NCI-H2171 treated with DMSO at 0.1 percent for 48 hours (cell line): ENCODE results near the gene MYL1.

Experiments
- DNase-seq: peaks from one replicate; lab custom pipeline; 2025; lab: John Stamatoyannopoulos, UW

The MYL1 gene

GRCh38 chr2:210315015-210315788 lies at the start of gene MYL1:
TSS of gene MYL1 (minus strand) at chr2:210315174. CDS start at chr2:210315042, 132 bp downstream.
- DNase-seq = no peak

GRCh38 chr2:210363876-210364275 lies 48.9 kb upstream of the MYL1 start:
- no peak for DNase-seq

- no peak for DNase-seq
These were observed 48.3 kb upstream of the MYL1 start for GRCh38 chr2:210363261-210363660.

GRCh38 chr2:210360412-210360811 lies 45.4 kb upstream of the MYL1 start:
- DNase-seq = no peak

GRCh38 chr2:210356944-210357343 lies 42.0 kb upstream of the MYL1 start:
- DNase-seq = no peak

GRCh38 chr2:210337159-210337558 lies 22.2 kb upstream of the MYL1 start:
- no peak for DNase-seq

- peak; percentile 59 for DNase-seq
These were observed 9.9 kb upstream of the MYL1 start for GRCh38 chr2:210324906-210325305.

GRCh38 chr2:210324458-210324857 lies 9.5 kb upstream of the MYL1 start:
- no peak for DNase-seq

GRCh38 chr2:210323003-210323402 lies 8.0 kb upstream of the MYL1 start:
- no peak for DNase-seq

- DNase-seq = no peak
These were observed 3.9 kb upstream of the MYL1 start for GRCh38 chr2:210318891-210319290.

GRCh38 chr2:210318486-210318885 lies 3.5 kb upstream of the MYL1 start:
- no peak for DNase-seq

- no peak for DNase-seq
These were observed 4.4 kb downstream of the MYL1 start for GRCh38 chr2:210310550-210310949.

GRCh38 chr2:210309548-210310233 lies 5.3 kb downstream of the MYL1 start:
- DNase-seq = peak; percentile 32

GRCh38 chr2:210303498-210303897 lies 11.5 kb downstream of the MYL1 start:
- DNase-seq = no peak

- DNase-seq = no peak
These were observed 12.6 kb downstream of the MYL1 start for GRCh38 chr2:210302326-210302725.

- DNase-seq = no peak
These were observed 15.1 kb downstream of the MYL1 start for GRCh38 chr2:210299866-210300373.

GRCh38 chr2:210288408-210288807 lies 26.6 kb downstream of the MYL1 start:
- DNase-seq = peak; percentile 82

GRCh38 chr2:210287301-210287700 lies 27.7 kb downstream of the MYL1 start:
- peak; percentile 19 for DNase-seq

GRCh38 chr2:210286123-210286680 lies 28.8 kb downstream of the MYL1 start:
- no peak for DNase-seq

- DNase-seq = no peak
These were observed 37.8 kb downstream of the MYL1 start for GRCh38 chr2:210277133-210277532.

GRCh38 chr2:210271300-210271699 lies 43.7 kb downstream of the MYL1 start:
- no peak for DNase-seq

GRCh38 chr2:210269148-210269547 lies 45.8 kb downstream of the MYL1 start:
- no peak for DNase-seq

GRCh38 chr2:210268281-210268680 lies 46.7 kb downstream of the MYL1 start:
- DNase-seq = no peak
